GM21367 (cell line): ENCODE data around the gene CD164L2.
"Not testable (repeated sequence)": the region's sequence is repeated elsewhere in the genome, so short reads cannot be mapped to it uniquely, and the experiment has no call there.

Source experiments
- ATAC-seq: cut with Tn5 transposase; IDR thresholded peaks from one replicate; pipeline ENCODE4 v1.9.1; 2021; ENCODE audit not compliant: unreplicated experiment

The CD164L2 gene

GRCh38 chr1:27383039-27383605 is at the start of gene CD164L2:
CD164L2 (minus strand) TSS chr1:27383333; CDS start chr1:27383239, 94 bp downstream.
- ATAC-seq, result no peak

DNA sequence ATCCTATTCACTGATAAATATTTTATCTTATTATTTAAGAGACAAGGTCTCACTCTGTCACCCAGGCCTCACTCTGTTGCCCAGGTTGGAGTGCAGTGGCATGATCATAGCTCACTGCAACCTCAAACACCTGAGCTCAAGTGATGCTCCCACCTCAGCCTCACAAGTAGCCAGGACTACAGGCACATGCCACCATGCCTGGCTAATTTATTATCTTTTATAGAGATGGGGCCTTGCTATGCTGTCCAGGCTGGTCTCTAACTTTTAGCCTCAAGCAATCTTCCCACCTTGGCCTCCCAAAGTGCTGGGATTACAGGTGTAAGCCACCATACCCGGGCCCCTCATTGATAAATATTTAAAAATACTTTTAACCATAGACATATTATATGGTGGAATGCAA is 49.6 kb upstream of the CD164L2 start:
- ATAC-seq, result not testable (repeated sequence)

- ATAC-seq, result no peak
These were observed 48.4 kb upstream of the CD164L2 start for GRCh38 chr1:27431601-27431940.

GRCh38 chr1:27430903-27431600 is 47.9 kb upstream of the CD164L2 start:
- ATAC-seq, result no peak

DNA sequence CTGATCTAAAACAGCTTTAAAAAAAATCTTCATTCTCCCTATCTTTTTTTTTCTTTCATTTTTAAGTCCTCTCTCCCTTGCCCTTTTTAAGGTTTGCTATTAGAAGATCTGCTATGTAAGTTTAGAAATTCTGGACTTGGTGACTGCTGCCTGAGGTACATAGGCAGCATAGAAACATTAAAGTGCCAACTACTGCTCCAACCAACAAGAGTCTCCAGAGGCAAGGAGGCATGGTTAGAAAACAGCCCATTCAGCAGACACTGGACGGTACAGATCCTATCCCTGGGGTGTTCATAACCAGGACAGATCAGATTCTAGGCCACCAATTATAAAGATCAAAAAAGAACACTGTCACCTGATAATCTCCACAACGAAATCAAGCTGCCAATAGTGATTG is 45.9 kb upstream of the CD164L2 start:
- no peak for ATAC-seq

DNA sequence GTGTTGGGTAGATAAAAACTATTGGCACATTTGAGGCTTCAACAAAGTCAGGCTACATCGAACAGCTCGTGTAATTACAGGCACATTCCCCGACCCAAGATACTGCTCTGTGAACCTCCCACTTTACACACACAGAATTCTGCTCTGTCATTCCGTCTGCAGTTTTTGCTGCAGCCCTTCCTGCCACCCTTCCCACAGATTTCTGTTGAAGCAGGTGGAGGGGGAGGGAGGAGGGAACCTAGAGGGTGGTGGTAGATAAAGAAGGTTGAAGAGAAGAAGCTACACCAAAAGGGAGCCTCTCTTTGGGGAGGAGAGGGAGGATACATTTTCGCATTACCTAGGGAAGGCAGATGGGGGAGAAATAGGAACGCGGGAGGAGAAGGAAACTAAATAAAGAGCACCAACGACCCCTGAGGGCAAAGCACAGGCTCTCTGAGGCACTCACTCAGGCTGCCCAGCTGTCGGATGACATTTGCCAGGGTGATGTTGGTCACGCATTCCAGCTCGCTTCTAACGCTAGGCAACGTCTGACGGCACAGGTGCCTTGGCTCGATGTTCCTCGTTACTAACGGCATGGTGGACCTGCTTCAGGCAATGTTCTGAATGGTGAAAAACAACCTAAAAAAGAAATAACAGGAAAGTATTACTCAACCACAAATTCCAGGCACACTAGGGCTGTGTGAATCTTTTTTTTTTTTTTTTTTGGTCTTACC is 45.3 kb upstream of the CD164L2 start:
- no peak for ATAC-seq

GRCh38 chr1:27427816-27428315 is 44.7 kb upstream of the CD164L2 start:
- ATAC-seq, result no peak

DNA sequence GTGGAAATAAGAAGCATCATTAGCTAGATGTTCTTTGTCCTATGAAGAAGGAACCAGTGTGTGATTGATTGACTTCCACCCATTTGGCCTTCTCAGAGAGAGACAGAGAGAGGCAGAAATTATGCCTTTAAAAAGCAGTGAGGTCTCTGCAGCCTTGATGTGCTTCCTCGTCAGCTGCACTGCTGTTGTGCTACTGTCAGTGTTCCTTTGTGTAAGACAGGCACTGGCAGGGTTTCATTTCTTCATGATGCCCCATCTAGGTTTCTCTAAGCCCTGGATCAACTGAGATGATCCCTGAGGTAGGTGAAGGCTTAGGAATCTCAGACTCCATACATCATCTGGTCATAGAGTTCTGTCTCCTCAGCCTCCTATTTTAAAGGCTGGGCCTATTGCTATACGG is 44.2 kb upstream of the CD164L2 start:
- ATAC-seq, result no peak

- ATAC-seq, result no peak
These were observed 40.6 kb upstream of the CD164L2 start for GRCh38 chr1:27423709-27424108.

DNA sequence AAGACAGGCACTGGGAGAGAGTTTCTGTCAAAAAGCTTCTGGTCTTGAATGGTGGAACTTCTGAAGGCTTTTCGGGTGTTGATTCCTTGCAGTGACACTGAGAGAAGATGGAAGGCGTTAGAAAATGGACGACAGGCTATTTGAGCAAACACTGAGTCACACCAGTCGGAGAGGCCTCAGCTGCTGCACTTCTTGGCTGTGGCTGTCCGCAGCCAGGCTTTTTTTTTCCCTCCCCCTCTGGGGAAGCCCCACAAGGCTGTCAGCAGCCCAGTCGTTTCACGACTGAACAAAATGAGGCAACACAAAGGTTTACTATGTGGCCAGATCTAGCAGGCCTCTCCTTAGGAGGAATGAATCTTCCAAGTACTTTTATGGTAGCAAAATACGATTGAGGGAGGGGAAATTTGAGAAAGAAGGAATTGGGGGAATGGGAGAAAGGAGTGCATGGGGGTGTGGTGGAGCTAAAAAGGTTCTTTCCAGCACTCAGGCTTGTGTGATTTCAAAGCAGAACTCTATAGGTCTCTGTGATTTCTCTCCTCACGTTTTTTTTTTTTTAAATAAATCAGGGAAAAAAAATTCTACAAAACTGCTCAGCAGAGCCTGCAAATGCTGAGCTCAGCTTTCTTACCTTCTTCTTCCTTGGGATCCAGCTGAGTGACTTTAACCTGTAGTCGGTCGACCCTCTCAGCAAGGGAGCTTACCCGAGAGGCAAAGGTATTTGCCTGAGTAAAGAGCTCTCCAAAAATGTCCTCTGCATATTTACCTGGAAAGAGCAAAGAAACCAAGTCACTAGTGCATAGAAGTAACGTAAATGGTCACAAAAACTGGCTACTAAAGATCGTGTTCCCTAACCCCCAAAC is 35.4 kb upstream of the CD164L2 start:
- ATAC-seq, result peak; percentile 58

DNA sequence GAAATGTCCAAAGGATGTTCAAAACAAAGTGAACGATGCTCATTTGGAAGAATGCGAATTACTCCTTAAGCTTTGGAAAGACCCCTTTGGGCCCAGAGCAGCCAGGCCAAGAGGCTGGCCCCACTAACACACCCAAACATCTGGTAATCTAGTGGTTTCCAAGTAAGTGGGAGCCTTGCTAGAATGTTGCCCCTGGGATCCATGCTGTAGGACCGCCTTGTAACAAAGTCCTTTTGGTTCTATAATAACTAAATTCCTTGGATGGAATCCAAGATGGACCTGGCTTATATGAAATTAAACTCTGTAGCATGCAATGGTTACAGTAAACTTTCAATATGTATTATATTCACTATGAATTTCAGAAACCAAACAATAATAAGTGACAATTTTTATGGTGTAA is 34.6 kb upstream of the CD164L2 start:
- ATAC-seq, result no peak

- ATAC-seq, result no peak
These were observed 33.4 kb upstream of the CD164L2 start for GRCh38 chr1:27416387-27417111.

GRCh38 chr1:27414091-27414490 is 31.0 kb upstream of the CD164L2 start:
- ATAC-seq, result no peak

DNA sequence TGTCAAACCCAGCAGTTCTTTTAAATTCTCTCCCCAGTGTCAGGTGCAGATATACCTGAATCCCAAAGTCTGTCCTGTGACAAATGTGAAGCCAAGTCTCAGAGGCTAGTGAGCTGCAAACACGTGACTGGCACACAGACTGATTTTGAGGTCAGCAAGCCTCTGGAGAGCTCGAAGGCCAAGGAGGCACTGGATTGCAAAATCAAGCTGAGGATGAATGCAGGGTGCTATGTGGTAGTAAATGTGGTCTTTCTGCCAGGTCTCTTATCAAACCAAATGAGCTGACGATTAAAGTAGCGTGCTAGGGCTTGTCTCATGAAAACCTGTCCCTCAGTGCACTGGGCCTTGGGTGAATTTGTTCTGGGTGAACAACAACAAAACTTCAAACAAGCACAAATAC is 29.9 kb upstream of the CD164L2 start:
- no peak for ATAC-seq

DNA sequence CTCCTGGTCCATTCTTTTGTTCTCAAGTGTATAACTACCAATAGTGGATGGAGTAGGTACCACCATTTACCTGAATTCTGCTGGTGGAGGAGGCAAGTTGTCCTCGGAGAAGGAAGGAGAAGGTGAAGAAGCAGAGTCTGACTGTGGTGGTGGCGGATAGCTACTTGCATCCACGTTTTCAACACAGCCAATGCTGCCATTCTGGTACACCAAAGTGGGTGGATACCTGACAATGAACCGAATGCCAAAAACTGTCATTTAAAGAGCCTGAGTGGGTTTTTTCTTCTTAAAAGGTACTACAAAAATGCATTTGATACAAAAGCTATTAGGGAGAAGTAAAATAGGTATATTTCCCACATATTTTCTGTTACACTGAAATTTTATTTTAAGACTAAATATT is 29.4 kb upstream of the CD164L2 start:
- ATAC-seq, result no peak

DNA sequence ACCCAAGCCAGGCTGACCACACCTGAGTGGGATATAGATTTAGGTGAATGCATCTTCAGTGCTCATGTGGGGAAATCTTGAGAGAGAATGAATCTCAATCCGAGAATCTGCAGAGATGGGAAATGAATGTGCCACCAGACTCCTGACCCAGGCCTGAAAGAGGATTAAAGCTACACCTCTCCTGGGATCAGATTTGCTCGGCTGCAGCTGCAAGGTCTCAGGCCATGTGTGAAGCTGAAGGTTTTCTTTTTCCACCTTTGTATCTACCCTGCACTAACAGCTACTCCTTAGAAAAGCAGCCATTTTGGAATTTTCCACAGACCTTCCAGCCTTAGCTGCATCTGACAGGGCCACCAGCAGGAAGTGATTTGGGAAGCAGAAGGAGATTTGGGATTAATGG is 27.6 kb upstream of the CD164L2 start:
- ATAC-seq, result no peak

DNA sequence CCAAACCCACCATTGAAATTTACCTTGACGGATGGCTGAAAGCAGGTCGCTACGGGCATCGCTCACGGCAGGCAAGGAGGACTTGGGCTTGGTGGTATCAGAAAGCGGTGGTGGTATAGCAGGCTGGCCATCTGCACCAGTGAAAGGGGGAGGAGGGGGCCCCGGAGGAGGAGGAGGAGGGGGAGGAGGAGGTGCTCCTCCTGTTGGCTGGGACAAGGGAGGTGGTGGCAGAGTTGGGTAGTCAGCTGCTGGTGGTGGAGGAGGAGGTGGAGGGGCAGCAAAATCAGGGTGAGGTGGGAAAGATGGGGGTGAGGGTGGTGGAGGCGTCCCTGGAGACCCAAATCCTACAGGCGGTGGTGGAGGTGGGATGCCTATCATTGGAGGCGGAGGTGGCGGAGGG is 26.5 kb upstream of the CD164L2 start:
- no peak for ATAC-seq

- no peak for ATAC-seq
These were observed 25.0 kb upstream of the CD164L2 start for GRCh38 chr1:27408151-27408550.

DNA sequence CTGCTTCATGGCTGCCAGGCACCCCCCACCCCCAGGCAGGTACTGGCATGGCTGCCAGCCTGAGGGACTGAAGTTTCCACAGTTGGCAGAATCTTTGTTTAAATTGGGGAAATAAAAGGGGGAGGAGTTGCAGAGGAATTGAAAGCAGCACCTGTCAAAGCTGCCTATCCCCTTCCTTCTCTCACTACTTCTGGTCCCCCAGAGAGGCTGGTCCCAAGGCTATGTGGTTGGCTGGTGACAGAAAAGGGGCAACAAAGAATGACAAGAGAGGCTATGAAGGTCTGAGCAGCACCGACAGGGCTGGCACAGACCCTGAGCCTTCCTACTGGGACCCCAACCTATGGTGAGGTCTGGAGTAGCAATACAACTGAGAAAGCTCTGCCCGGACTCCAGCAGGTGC is 23.7 kb upstream of the CD164L2 start:
- not testable (repeated sequence) for ATAC-seq

- no peak for ATAC-seq
These were observed 23.2 kb upstream of the CD164L2 start for GRCh38 chr1:27406362-27406680.
